ENCODE measurements around the gene TSR1.

- no peak for TF ChIP-seq POLR2A (IDR thresholded peaks at IDR 0.05)
- TF ChIP-seq POLR2AphosphoS5 (IDR thresholded peaks at IDR 0.05): no peak
Measured at GRCh38 chr17:2374549-2375285, 38.5 kb upstream of the TSR1 start.
